Mucosa of descending colon (tissue), 3 donors: ENCODE measurements around the gene FAXDC2. TPM values are rescaled to one million over a fixed set of nuclear protein-coding genes. Genes with fewer than 3 reads are reported as not detected.

ENCODE experiments used
- ATAC-seq: fragments of 200-7000 bp; cut with Tn5 transposase; one replicate; pipeline ENCODE4 v1.9.1; 2020; ENCODE audit warnings: mild to moderate bottlenecking, moderate library complexity
- DNase-seq, 3 donors: peaks; one replicate each; pipeline ENCODE4 v3.0.0-alpha.2; 2020
- H3K36me3 ChIP-seq: fragments of 200-600 bp; one replicate; pipeline ENCODE4 v1.8.0; 2021; ENCODE audit warnings: low read depth, mild to moderate bottlenecking
- H3K4me1 ChIP-seq: fragments of 200-600 bp; one replicate; pipeline ENCODE4 v1.8.0; 2021; ENCODE audit warnings: low read depth, mild to moderate bottlenecking
- H3K4me3 ChIP-seq: fragments of 200-600 bp; one replicate; pipeline ENCODE4 v1.8.0; 2021; ENCODE audit warnings: mild to moderate bottlenecking
- H3K9me3 ChIP-seq: fragments of 200-600 bp; one replicate; pipeline ENCODE4 v1.8.0; 2021; ENCODE audit warnings: mild to moderate bottlenecking
- CTCF ChIP-seq: fragments of 200-600 bp; IDR thresholded peaks from one replicate; pipeline ENCODE4 v1.8.0; 2022; ENCODE audit warnings: antibody characterized with exemption, mild to moderate bottlenecking
- intact Hi-C, 2 donors: fragments of 100-400 bp; cut with DNase I in 1 of 2; cut with micrococcal nuclease in 1 of 2; formaldehyde crosslinking; loops; one replicate each; pipeline versions ENCODE4 v1.11.0 to v1.11.1; 2022; cut with DNase I, micrococcal nuclease
- microRNA-seq: library from miRNA; unstranded; fragments of <30 nt; microRNA quantifications from one replicate; pipeline ENCODE4, GENCODE V29; 2019
- total RNA-seq, 3 donors: library from RNA; stranded (reverse); fragmentation: NEBNext Ultra II Directional in 2 of 3; extraction: Animal tissue kit (Norgen Biotek cat#: 25700) in 2 of 3; gene quantifications; one replicate each; pipeline versions ENCODE4 v1.2.1 to v1.2.4, GENCODE V29; 2021 to 2023
- donor health status: DM: no; HTN: no; CAD: no; lungs with moderate emphysema.
- donor health status: DM: no; HTN: no; CAD: no.
- donor health status: DM: no; HTN: yes; CAD: no.

The FAXDC2 gene
- total RNA-seq, 3 donors from 2014 or later: 18.1 to 55.9 (median 20.9) TPM

- no peak for ATAC-seq
- DNase-seq: no peak
- H3K4me3 ChIP-seq: no peak overlapping the region
- peaks cover 3% of the 10 kb centered on the region for H3K4me1 ChIP-seq
- intact Hi-C loops: no loop called here
- no peaks in the 10 kb centered on the region for H3K36me3 ChIP-seq
- no peak for TF ChIP-seq CTCF
- H3K9me3 ChIP-seq: no peaks in the 10 kb centered on the region
Observed at GRCh38 chr5:154776167-154776566, 74.2 kb downstream of the FAXDC2 start.

GRCh38 chr5:154773326-154773725 is 77.1 kb downstream of the FAXDC2 start:
- no peak overlapping the region for H3K4me3 ChIP-seq
- DNase-seq: no peak
- intact Hi-C loops: no loop called here
- ATAC-seq: no peak
- no peaks in the 10 kb centered on the region for H3K36me3 ChIP-seq
- no peaks in the 10 kb centered on the region for H3K9me3 ChIP-seq
- no peak for TF ChIP-seq CTCF
- H3K4me1 ChIP-seq: peaks cover 3% of the 10 kb centered on the region

GRCh38 chr5:154771383-154771901 is 79.0 kb downstream of the FAXDC2 start:
- ATAC-seq (peak; percentile 39), DNase-seq (no peak)
- Histone ChIP-seq H3K4me3 (no peak overlapping the region), H3K4me1 (peaks cover 14% of the 10 kb centered on the region), H3K9me3 (no peaks in the 10 kb centered on the region), H3K36me3 (no peaks in the 10 kb centered on the region)
- intact Hi-C loops: no loop called here
- TF ChIP-seq CTCF: no peak

GRCh38 chr5:154770111-154770510 is 80.3 kb downstream of the FAXDC2 start:
- H3K4me1 ChIP-seq: peaks cover 22% of the 10 kb centered on the region
- no peaks in the 10 kb centered on the region for H3K9me3 ChIP-seq
- no peaks in the 10 kb centered on the region for H3K36me3 ChIP-seq
- ATAC-seq (peak; percentile 8), DNase-seq (no peak)
- H3K4me3 ChIP-seq: no peak overlapping the region
- intact Hi-C loops: no loop called here
- TF ChIP-seq CTCF: no peak

Small RNA genes lying within 50 kb of the gene (microRNA-seq; reads per million reads assigned to microRNA genes)
- not detected for gene MIR378H

Other genes starting within 250 kb of the FAXDC2 start
- gene LARP1, start 95.2 kb downstream of the FAXDC2 start, total RNA-seq: 100 to 1,000 TPM; 127 to 157 (median 140) TPM
- 10 to 100 TPM; 55.4 to 60.3 (median 58.9) TPM for gene CNOT8, start 8.0 kb upstream of the FAXDC2 start, total RNA-seq
- 10 to 100 TPM in 1 of 3 donors, 1 to 10 TPM in 2; 6.8 to 15.5 (median 9.3) TPM for gene GEMIN5, start 87.6 kb upstream of the FAXDC2 start, total RNA-seq
- 10 to 100 TPM; 30.0 to 50.9 (median 36.0) TPM for gene MRPL22, start 90.5 kb upstream of the FAXDC2 start, total RNA-seq
- not detected for gene KIF4B, start 163.2 kb upstream of the FAXDC2 start, total RNA-seq